Measurements from ENCODE around the gene ISG20. TPM values are rescaled to one million over a fixed set of nuclear protein-coding genes. Genes with fewer than 3 reads are reported as not detected.

ISG20 gene
- total and polyA plus RNA-seq, 2 of the 8 experiments (the other 6 are each of a cell fraction or from before 2014, with no cell fraction given) = 2.9 to 5.2 TPM

DNA sequence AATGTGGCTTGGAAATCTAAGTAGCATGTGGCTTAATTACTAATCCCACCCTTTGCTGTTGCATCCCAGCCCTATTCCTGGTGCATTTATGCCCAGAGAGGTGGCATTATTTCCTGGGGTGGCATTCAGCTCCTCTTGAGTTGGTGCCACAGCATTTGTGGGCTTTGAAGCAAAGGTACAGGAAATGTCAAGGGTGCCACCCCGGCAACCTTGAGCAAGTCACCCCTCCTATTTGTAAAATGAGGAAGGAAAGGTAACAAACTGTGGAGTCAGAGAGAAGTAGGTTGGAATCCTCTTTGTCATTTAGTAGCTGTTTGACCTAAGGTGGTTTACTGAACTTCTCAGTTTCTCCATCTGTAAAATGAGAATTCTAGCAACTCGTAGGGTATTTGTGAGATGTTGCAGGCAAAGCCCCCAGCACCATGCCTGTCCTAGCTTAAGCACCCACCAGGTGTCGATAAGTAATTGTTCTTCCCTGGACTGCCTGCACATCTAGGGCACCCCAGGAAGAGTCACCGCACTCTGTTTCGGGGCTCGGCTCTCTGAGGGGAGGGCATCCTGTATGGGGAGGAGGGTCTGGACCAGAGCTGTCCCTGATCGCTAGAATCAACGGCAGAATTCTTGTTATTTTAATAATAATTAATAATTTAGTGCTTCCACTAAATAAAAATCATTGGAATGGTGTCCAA, 17.1 kb downstream of the ISG20 start:
- H3K56ac ChIP-seq (replicated peaks; ENCODE audit: insufficient read length, low read depth, low read length) = no peak overlapping the region
- no peaks in the 10 kb centered on the region; a peak in 1 of 7 replicates for H3K27me3 ChIP-seq (replicated peaks in 1 of 4; ENCODE audit: control insufficient read depth in 3 of 4, extremely low read depth in 1 of 4, insufficient read depth in 3 of 4, low read length in 3 of 4)
- H3K79me2 ChIP-seq (ENCODE audit: control insufficient read depth in 1 of 2, insufficient read depth in 2 of 2, low read length in 2 of 2) = no peaks in the 10 kb centered on the region
- no peak overlapping the region for H2AK5ac ChIP-seq (ENCODE audit: low read depth, low read length)
- H2BK120ac ChIP-seq (replicated peaks; ENCODE audit: low read depth, low read length) = no peak overlapping the region
- no peaks in the 10 kb centered on the region for H3K79me1 ChIP-seq (ENCODE audit: low read depth, low read length)
- H3K4me2 ChIP-seq (ENCODE audit: insufficient read depth in 1 of 2, low read depth in 2 of 2, low read length in 2 of 2) = no peak overlapping the region
- H3K18ac ChIP-seq (ENCODE audit: extremely low read depth, low read length) = no peak overlapping the region
- peaks cover 0 to 13% (median 9%) of the 10 kb centered on the region in 4 experiments; a peak in 6 of 7 replicates for H3K4me1 ChIP-seq (replicated peaks in 1 of 4; ENCODE audit: control insufficient read depth in 3 of 4, insufficient read depth in 4 of 4, low read length in 3 of 4)
- H3K23me2 ChIP-seq (ENCODE audit: low read depth, low read length) = no peaks in the 10 kb centered on the region
- TF ChIP-seq TCF12 (IDR thresholded peaks at IDR 0.05; ENCODE audit: low read depth, low read length) = no peak
- TF ChIP-seq CREB1 (IDR thresholded peaks at IDR 0.05) = no peak
- no peak for TF ChIP-seq TBP (IDR thresholded peaks at IDR 0.05; ENCODE audit: low read depth, low read length)
- TF ChIP-seq ASH2L (IDR thresholded peaks at IDR 0.05; ENCODE audit: low read length) = no peak
- TF ChIP-seq EGR1 (IDR thresholded peaks at IDR 0.05; ENCODE audit: borderline replicate concordance, low read depth, low read length) = no peak
- TF ChIP-seq HDAC2 (IDR thresholded peaks at IDR 0.05; ENCODE audit: borderline replicate concordance in 1 of 2, low read depth in 2 of 2, low read length in 2 of 2) = no peak
- TF ChIP-seq, protein P1, sequence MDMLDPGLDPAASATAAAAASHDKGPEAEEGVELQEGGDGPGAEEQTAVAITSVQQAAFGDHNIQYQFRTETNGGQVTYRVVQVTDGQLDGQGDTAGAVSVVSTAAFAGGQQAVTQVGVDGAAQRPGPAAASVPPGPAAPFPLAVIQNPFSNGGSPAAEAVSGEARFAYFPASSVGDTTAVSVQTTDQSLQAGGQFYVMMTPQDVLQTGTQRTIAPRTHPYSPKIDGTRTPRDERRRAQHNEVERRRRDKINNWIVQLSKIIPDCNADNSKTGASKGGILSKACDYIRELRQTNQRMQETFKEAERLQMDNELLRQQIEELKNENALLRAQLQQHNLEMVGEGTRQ (IDR thresholded peaks at IDR 0.05; ENCODE audit: low read length) = no peak
- TF ChIP-seq, protein P2, sequence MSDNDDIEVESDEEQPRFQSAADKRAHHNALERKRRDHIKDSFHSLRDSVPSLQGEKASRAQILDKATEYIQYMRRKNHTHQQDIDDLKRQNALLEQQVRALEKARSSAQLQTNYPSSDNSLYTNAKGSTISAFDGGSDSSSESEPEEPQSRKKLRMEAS (IDR thresholded peaks at IDR 0.05) = no peak
- no peak for TF ChIP-seq NANOG (IDR thresholded peaks at IDR 0.05; ENCODE audit: insufficient read depth, low read depth, low read length, poor library complexity, severe bottlenecking)
- no peak for TF ChIP-seq RFX5 (IDR thresholded peaks at IDR 0.05; ENCODE audit: borderline replicate concordance, low read depth, low read length)
- no peak overlapping the region for H2BK15ac ChIP-seq (ENCODE audit: low read length)
- no peak overlapping the region for H3K14ac ChIP-seq (ENCODE audit: insufficient read length)
- H2BK12ac ChIP-seq (ENCODE audit: low read depth, low read length) = no peak overlapping the region
- no peak overlapping the region for H3K9ac ChIP-seq (replicated peaks in 1 of 4; ENCODE audit: extremely low read depth in 1 of 4, low read depth in 3 of 4, low read length in 3 of 4)
- no peak for FAIRE-seq
- H3K23ac ChIP-seq (ENCODE audit: insufficient read length) = no peak overlapping the region
- H4K5ac ChIP-seq (ENCODE audit: insufficient read length, low read depth, low read length) = no peak overlapping the region
- no peak overlapping the region for H2BK5ac ChIP-seq (ENCODE audit: low read depth, low read length)
- no peak overlapping the region for H3K4ac ChIP-seq (replicated peaks; ENCODE audit: insufficient read length, low read depth, low read length)
- WGBS, 2 experiments (ENCODE audit: extremely low coverage in 1 of 2, insufficient coverage in 1 of 2, insufficient read length in 1 of 2, insufficient replicate concordance in 2 of 2, low coverage in 1 of 2, low lambda C conversion rate in 2 of 2, missing lambda C conversion rate in 1 of 2) = 94% methylated on average over 8 of the region's 8 CpGs; no CpG with 5 or more reads in 1 of the 2 experiments
- no peaks in the 10 kb centered on the region for H3K9me3 ChIP-seq (ENCODE audit: insufficient read depth in 2 of 2, low read depth in 1 of 2, low read length in 1 of 2)
- H3K36me3 ChIP-seq (ENCODE audit: control insufficient read depth in 2 of 4, insufficient read depth in 4 of 4, low read length in 3 of 4) = no peaks in the 10 kb centered on the region
- H4K8ac ChIP-seq (ENCODE audit: extremely low read depth, insufficient read depth, low read length) = no peak overlapping the region
- H2BK20ac ChIP-seq (ENCODE audit: low read length) = no peak overlapping the region
- POLR2A ChIA-PET (ENCODE audit: partially characterized antibody) = interaction anchor here (0.6 to 2.3 kb wide), 4 partner anchors 8 to 343 kb away, joined by 3 to 7 read pairs (median 4); partner anchors contain the start of gene ISG20
- H3K27ac ChIP-seq (ENCODE audit: low read depth, low read length) = no peak overlapping the region
- no peak for DNase-seq (ENCODE audit: low read depth in 1 of 2, low spot score in 2 of 2)
- H2AFZ ChIP-seq (ENCODE audit: low read length) = no peak overlapping the region
- CTCF ChIA-PET (ENCODE audit: partially characterized antibody) = interaction anchor here (0.6 to 8.1 kb wide), 32 partner anchors 8 to 502 kb away, joined by 3 to 114 read pairs (median 5); no protein-coding TSS in a partner anchor
- H4K20me1 ChIP-seq (replicated peaks in 1 of 2; ENCODE audit: control insufficient read depth in 1 of 2, insufficient read depth in 2 of 2, low read length in 2 of 2) = no peaks in the 10 kb centered on the region
- no peak overlapping the region for H4K91ac ChIP-seq (replicated peaks; ENCODE audit: insufficient read length, low read length)
- H3K4me3 ChIP-seq (ENCODE audit: extremely low read depth in 1 of 4, insufficient read depth in 2 of 4, low read depth in 3 of 4, low read length in 4 of 4) = no peak overlapping the region
